GM20000 (cell line): Measurements from ENCODE around the gene MTG2.

Source experiments
- DNase-seq: peaks from one replicate; pipeline ENCODE4 v3.0.0; 2012; ENCODE audit warnings: low spot score
- CTCF ChIP-seq: IDR thresholded peaks from 2 replicates; pipeline ENCODE4 v1.5.1; 2012; ENCODE audit warnings: mild to moderate bottlenecking, control low read depth; ENCODE audit errors: extremely low read depth, missing control alignments

MTG2 gene

GRCh38 chr20:62208795-62209755, 26.2 kb downstream of the MTG2 start:
- no peak for DNase-seq
- TF ChIP-seq CTCF, result no peak

GRCh38 chr20:62209850-62210495, 27.1 kb downstream of the MTG2 start:
- DNase-seq, result peak; percentile 30
- TF ChIP-seq CTCF, result no peak

- no peak for DNase-seq
- TF ChIP-seq CTCF, result no peak
Measured at GRCh38 chr20:62210496-62210855, 27.6 kb downstream of the MTG2 start.

- no peak for DNase-seq
- no peak for TF ChIP-seq CTCF
Measured at GRCh38 chr20:62211216-62211615, 28.4 kb downstream of the MTG2 start.

GRCh38 chr20:62211769-62212288, 29.0 kb downstream of the MTG2 start:
- no peak for DNase-seq
- no peak for TF ChIP-seq CTCF

- DNase-seq, result no peak
- TF ChIP-seq CTCF, result no peak
Measured at GRCh38 chr20:62212299-62212698, 29.5 kb downstream of the MTG2 start.

GRCh38 chr20:62214067-62214466, 31.2 kb downstream of the MTG2 start:
- no peak for TF ChIP-seq CTCF
- no peak for DNase-seq
